HCT116 (cell line): ENCODE data around the gene ZSCAN2. TPM values are rescaled to one million over a fixed set of nuclear protein-coding genes. Genes with fewer than 3 reads are reported as not detected.
"Not testable (repeated sequence)": the region's sequence is repeated elsewhere in the genome, so short reads cannot be mapped to it uniquely, and the experiment has no call there.

Source experiments
- ATAC-seq: fragments of 200-7000 bp; cut with Tn5 transposase; 2 replicates; pipeline ENCODE4 v1.9.1; 2020; ENCODE audit warnings: mild to moderate bottlenecking, moderate library complexity
- BruUV-seq: library from RNA; stranded (reverse); fragments of 400-500 nt; replicated peaks from 2 replicates; lab custom pipeline; 2021; lab: Mats Ljungman, UMichigan
- CTCF ChIA-PET: fragments of 300-600 bp; sonication (Branson Sonifier 250); formaldehyde crosslinking; loops from one replicate; lab custom pipeline; 2021; ENCODE audit warnings: antibody characterized with exemption; lab: Charles Lee
- POLR2A ChIA-PET: fragments of 300-600, 350-600 bp; sonication (Branson Sonifier 250); formaldehyde crosslinking; loops from one replicate; lab custom pipeline; 2021; ENCODE audit warnings: antibody characterized with exemption; lab: Charles Lee
- RAD21 ChIA-PET, 2 experiments: fragments of 300-600 bp; sonication (Branson Sonifier 250); formaldehyde crosslinking; loops; one replicate each; lab custom pipeline; 2023; ENCODE audit warnings: low total read pairs in 2 of 2; ENCODE audit not compliant: uncharacterized antibody in 2 of 2, unreplicated experiment in 2 of 2, low non-redundant PET in 1 of 2; lab: Charles Lee
- DNase-seq: peaks from one replicate; pipeline ENCODE4 v3.0.0-alpha.2; 2010; ENCODE audit warnings: low read depth, low spot score
- H2AFZ ChIP-seq: fragments of 200-600 bp; shearing (Covaris generic), sonication (generic); 2 replicates; pipeline ENCODE4 v1.6.1; 2017; ENCODE audit warnings: low read depth, mixed run types, mixed read lengths, antibody characterized with exemption, low read length; ENCODE audit not compliant: poor library complexity, severe bottlenecking
- H3K27ac ChIP-seq: 2 replicates; pipeline ENCODE4 v1.5.1; 2012; ENCODE audit warnings: low read depth, low read length
- H3K27me3 ChIP-seq: fragments of 200-600 bp; sonication (generic); 2 replicates; pipeline ENCODE4 v1.6.1; 2016; ENCODE audit warnings: mixed run types, low read length, mixed read lengths; ENCODE audit not compliant: insufficient read depth
- H3K36me3 ChIP-seq, 2 experiments: fragments of 200-500 bp in 1 of 2; fragments of 200-600 bp in 1 of 2; sonication (Bioruptor generic) in 1 of 2; sonication (generic) in 1 of 2; 2 replicates each; pipeline versions ENCODE4 v1.5.1 to v1.6.1; 2014 to 2016; ENCODE audit warnings: low read length in 2 of 2, inconsistent platforms in 1 of 2, mixed read lengths in 1 of 2, mixed run types in 1 of 2; ENCODE audit not compliant: insufficient read depth in 2 of 2, control insufficient read depth in 1 of 2
- H3K4me1 ChIP-seq, 2 experiments: fragments of 200-600 bp in 1 of 2; sonication (generic) in 1 of 2; 2 replicates each; pipeline versions ENCODE4 v1.5.1 to v1.6.1; 2012 to 2017; ENCODE audit warnings: low read length in 2 of 2, inconsistent platforms in 1 of 2, mild to moderate bottlenecking in 1 of 2, mixed read lengths in 1 of 2, mixed run types in 1 of 2, moderate library complexity in 1 of 2; ENCODE audit not compliant: insufficient read depth in 2 of 2, control insufficient read depth in 1 of 2
- H3K4me2 ChIP-seq: fragments of 200-600 bp; sonication (generic); 2 replicates; pipeline ENCODE4 v1.6.1; 2017; ENCODE audit warnings: mixed run types, low read length, mixed read lengths
- H3K4me3 ChIP-seq, 2 experiments: fragments of 200-600 bp in 1 of 2; sonication (generic) in 1 of 2; replicated peaks in 1 of 2; 2 replicates each; pipeline ENCODE4 v1.5.1; 2011 to 2016; ENCODE audit warnings: low read length in 2 of 2, control low read depth in 1 of 2, low read depth in 1 of 2, mild to moderate bottlenecking in 1 of 2, mixed read lengths in 1 of 2, mixed run types in 1 of 2
- H3K79me2 ChIP-seq: fragments of 200-600 bp; sonication (generic); 2 replicates; pipeline ENCODE4 v1.6.1; 2017; ENCODE audit warnings: mild to moderate bottlenecking, mixed run types, low read length, moderate library complexity, mixed read lengths; ENCODE audit not compliant: insufficient read depth
- H3K9ac ChIP-seq: fragments of 200-600 bp; sonication (generic); 2 replicates; pipeline ENCODE4 v1.6.1; 2016; ENCODE audit warnings: low read length, mixed read lengths
- H3K9me2 ChIP-seq: fragments of 200-600 bp; sonication (generic), shearing (Covaris generic); 2 replicates; pipeline ENCODE4 v1.6.1; 2017; ENCODE audit warnings: mixed run types, mild to moderate bottlenecking, moderate library complexity; ENCODE audit not compliant: insufficient read depth
- H3K9me3 ChIP-seq, 2 experiments: fragments of 200-500 bp in 1 of 2; fragments of 200-600 bp in 1 of 2; sonication (Bioruptor generic) in 1 of 2; sonication (generic) in 1 of 2; 2 replicates each; pipeline ENCODE4 v1.6.1; 2014 to 2017; ENCODE audit warnings: low read length in 2 of 2, mixed read lengths in 2 of 2, inconsistent platforms in 1 of 2, low read depth in 1 of 2, mild to moderate bottlenecking in 1 of 2, mixed run types in 1 of 2, moderate library complexity in 1 of 2; ENCODE audit not compliant: control insufficient read depth in 1 of 2, insufficient read depth in 1 of 2
- H4K20me1 ChIP-seq: fragments of 200-600 bp; sonication (generic), shearing (Covaris generic); 2 replicates; pipeline ENCODE4 v1.6.1; 2017; ENCODE audit warnings: mixed run types, mild to moderate bottlenecking, moderate library complexity; ENCODE audit not compliant: insufficient read depth
- RAD21 ChIP-seq: IDR thresholded peaks from 2 replicates; pipeline ENCODE4 v1.6.1; 2012; ENCODE audit warnings: low read depth, mild to moderate bottlenecking
- intact Hi-C: fragments of 100-400 bp; cut with micrococcal nuclease; formaldehyde crosslinking; loops from 2 replicates; pipeline ENCODE4 v1.10.0; 2022
- total RNA-seq: library from RNA; stranded (reverse); gene quantifications from one replicate; pipeline ENCODE4 v1.2.1, GENCODE V29; 2021; ENCODE audit not compliant: unreplicated experiment
- TF ChIP-seq, protein P1 (sequence below), 3 experiments: fragments of 200-600 bp in 1 of 3; sonication (generic) in 1 of 3; IDR thresholded peaks in 2 of 3; conservative IDR thresholded peaks in 1 of 3; 2 replicates each; pipeline ENCODE4 v1.5.1; 2012 to 2017; ENCODE audit warnings: low read depth in 2 of 3, low read length in 2 of 3, antibody characterized with exemption in 1 of 3, borderline replicate concordance in 1 of 3, control low read depth in 1 of 3, mild to moderate bottlenecking in 1 of 3, mixed read lengths in 1 of 3, mixed run types in 1 of 3, moderate library complexity in 1 of 3; ENCODE audit not compliant: insufficient read depth in 1 of 3

Gene ZSCAN2
- total RNA-seq, 1 experiment from 2014 or later, result 15.5 TPM

DNA sequence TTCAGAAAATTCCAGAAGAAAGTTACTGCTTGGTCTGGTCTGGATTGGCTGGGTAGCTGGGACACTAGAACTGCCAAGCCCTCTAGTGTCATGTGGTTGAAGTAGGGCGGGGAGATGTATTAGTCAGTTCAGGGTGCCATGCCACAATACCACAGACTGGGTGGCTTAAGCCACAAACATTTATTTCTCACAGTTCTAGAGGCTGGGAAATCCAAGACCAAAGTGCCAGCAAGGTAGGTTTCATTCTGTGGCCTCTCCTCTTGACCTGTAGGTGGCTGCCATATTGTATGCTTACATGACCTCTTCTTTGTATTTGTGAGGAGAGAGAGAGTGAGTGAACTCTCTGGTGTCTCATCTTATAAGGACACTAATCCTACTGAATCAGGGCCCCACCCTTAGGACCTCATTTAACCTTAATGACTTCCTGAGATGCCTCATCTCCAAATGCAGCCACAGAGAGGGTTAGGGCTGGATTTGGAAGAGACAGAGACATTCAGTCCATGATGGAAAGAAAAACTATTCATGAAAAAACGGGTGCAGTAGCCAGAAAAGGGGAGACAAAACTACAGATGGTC, 18.1 kb upstream of the ZSCAN2 start:
- DNase-seq, result no peak
- H3K4me3 ChIP-seq, result no peak overlapping the region
- H3K36me3 ChIP-seq, result no peaks in the 10 kb centered on the region
- H3K9me2 ChIP-seq, result no peaks in the 10 kb centered on the region
- no peaks in the 10 kb centered on the region for H4K20me1 ChIP-seq
- CTCF ChIA-PET, result no interaction called here
- no peak for ATAC-seq
- intact Hi-C loops, result no loop called here
- TF ChIP-seq RAD21, result no peak
- TF ChIP-seq, protein P1, sequence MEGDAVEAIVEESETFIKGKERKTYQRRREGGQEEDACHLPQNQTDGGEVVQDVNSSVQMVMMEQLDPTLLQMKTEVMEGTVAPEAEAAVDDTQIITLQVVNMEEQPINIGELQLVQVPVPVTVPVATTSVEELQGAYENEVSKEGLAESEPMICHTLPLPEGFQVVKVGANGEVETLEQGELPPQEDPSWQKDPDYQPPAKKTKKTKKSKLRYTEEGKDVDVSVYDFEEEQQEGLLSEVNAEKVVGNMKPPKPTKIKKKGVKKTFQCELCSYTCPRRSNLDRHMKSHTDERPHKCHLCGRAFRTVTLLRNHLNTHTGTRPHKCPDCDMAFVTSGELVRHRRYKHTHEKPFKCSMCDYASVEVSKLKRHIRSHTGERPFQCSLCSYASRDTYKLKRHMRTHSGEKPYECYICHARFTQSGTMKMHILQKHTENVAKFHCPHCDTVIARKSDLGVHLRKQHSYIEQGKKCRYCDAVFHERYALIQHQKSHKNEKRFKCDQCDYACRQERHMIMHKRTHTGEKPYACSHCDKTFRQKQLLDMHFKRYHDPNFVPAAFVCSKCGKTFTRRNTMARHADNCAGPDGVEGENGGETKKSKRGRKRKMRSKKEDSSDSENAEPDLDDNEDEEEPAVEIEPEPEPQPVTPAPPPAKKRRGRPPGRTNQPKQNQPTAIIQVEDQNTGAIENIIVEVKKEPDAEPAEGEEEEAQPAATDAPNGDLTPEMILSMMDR (IDR thresholded peaks at IDR 0.05 in 2 of 3, conservative IDR thresholded peaks at IDR 0.05 in 1 of 3; ENCODE audit: borderline replicate concordance in 1 of 3, insufficient read depth in 1 of 3, low read depth in 2 of 3, low read length in 2 of 3), result no peak
- TF ChIP-seq, all 23 proteins: peak for 0
- Histone ChIP-seq H3K79me2 (no peaks in the 10 kb centered on the region), H2AFZ (no peak overlapping the region), H3K27ac (no peak overlapping the region), H3K9me3 (no peaks in the 10 kb centered on the region; a peak in 1 of 4 replicates), H3K4me1 (peaks cover 15 to 24% of the 10 kb centered on the region in 2 experiments), H3K9ac (no peak overlapping the region), H3K27me3 (no peaks in the 10 kb centered on the region), H3K4me2 (no peak overlapping the region)
- no TSS peak for BruUV-seq
- ChIA-PET RAD21 (no interaction called here), POLR2A (no interaction called here)

GRCh38 chr15:84583921-84584320, 16.9 kb upstream of the ZSCAN2 start:
- H3K79me2 ChIP-seq, H3K27ac ChIP-seq, H3K4me3 ChIP-seq, H3K36me3 ChIP-seq, H4K20me1 ChIP-seq, RAD21 ChIA-PET, CTCF ChIA-PET, H3K27me3 ChIP-seq, intact Hi-C loops, DNase-seq, POLR2A ChIA-PET, H3K9ac ChIP-seq, H3K9me2 ChIP-seq, H2AFZ ChIP-seq, BruUV-seq, ATAC-seq, H3K4me2 ChIP-seq, H3K9me3 ChIP-seq: not testable (repeated sequence)
- H3K4me1 ChIP-seq, result peaks cover 14 to 32% of the 10 kb centered on the region in 2 experiments
